Ishikawa (cell line): ENCODE results near the gene MBLAC1.

Experiments used
- CEBPB ChIP-seq: IDR thresholded peaks from 2 replicates; pipeline ENCODE4 v1.6.1; 2012
- CREB1 ChIP-seq: IDR thresholded peaks from 2 replicates; pipeline ENCODE4 v1.6.1; 2012; ENCODE audit warnings: low read depth
- EGR1 ChIP-seq: IDR thresholded peaks from 2 replicates; pipeline ENCODE4 v1.6.1; 2012
- EP300 ChIP-seq: IDR thresholded peaks from 2 replicates; pipeline ENCODE4 v1.6.1; 2012; ENCODE audit warnings: borderline replicate concordance
- FOXM1 ChIP-seq: IDR thresholded peaks from 2 replicates; pipeline ENCODE4 v1.6.1; 2012; ENCODE audit warnings: low read depth, borderline replicate concordance
- NFIC ChIP-seq: IDR thresholded peaks from 2 replicates; pipeline ENCODE4 v1.6.1; 2012
- RAD21 ChIP-seq: IDR thresholded peaks from 2 replicates; pipeline ENCODE4 v1.6.1; 2012; ENCODE audit warnings: low read depth
- TAF1 ChIP-seq: IDR thresholded peaks from 2 replicates; pipeline ENCODE4 v1.6.1; 2012; ENCODE audit warnings: low read depth, mild to moderate bottlenecking
- TCF12 ChIP-seq: IDR thresholded peaks from 2 replicates; pipeline ENCODE4 v1.6.1; 2012; ENCODE audit warnings: low read depth
- TEAD4 ChIP-seq: IDR thresholded peaks from 2 replicates; pipeline ENCODE4 v1.6.1; 2012
- YY1 ChIP-seq: IDR thresholded peaks from 2 replicates; pipeline ENCODE4 v1.6.1; 2012; ENCODE audit warnings: low read depth
- ZBTB7A ChIP-seq: IDR thresholded peaks from 2 replicates; pipeline ENCODE4 v1.6.1; 2012; ENCODE audit warnings: low read depth
- TF ChIP-seq, protein P1 (sequence below): IDR thresholded peaks from 2 replicates; pipeline ENCODE4 v1.6.1; 2012
- TF ChIP-seq, protein P2 (sequence below): IDR thresholded peaks from 2 replicates; pipeline ENCODE4 v1.6.1; 2012
- TF ChIP-seq, protein P3 (sequence below): IDR thresholded peaks from 2 replicates; pipeline ENCODE4 v1.6.1; 2012; ENCODE audit warnings: low read depth, mild to moderate bottlenecking

Gene MBLAC1

DNA sequence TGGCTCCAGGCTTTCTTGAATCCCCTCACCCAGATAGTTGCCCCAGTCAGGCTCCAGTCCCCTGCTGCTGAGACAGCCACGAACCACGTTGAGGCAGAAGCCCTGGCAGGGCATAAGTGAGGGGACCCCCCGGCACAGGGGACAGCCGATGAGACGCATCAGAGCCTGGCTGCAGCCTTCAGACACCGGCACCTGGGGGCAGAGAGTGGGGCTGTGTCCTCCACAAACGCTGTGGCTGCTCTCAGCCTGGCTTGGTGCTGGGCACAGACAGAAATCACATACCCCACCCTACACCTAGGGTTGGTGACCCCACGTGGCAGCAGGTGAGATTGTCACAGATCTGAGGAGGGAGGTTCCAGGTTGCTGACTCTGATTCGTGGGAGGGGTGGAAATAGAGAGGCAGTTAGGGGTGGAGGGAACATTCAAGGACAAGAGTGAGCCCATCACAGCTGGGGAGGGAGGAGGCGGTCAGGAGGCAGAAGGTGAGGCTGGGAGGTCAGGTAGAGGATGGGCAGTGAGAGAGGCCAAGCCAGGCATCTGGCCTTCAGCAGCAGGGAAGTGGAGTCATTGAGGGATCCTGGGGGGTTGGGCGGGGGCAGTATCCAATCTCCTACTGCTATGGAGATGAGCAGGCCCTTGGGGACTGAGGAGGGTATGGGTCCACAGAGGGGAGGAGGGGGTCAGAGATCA is 47.2 kb downstream of the MBLAC1 start:
- TF ChIP-seq, protein P1, sequence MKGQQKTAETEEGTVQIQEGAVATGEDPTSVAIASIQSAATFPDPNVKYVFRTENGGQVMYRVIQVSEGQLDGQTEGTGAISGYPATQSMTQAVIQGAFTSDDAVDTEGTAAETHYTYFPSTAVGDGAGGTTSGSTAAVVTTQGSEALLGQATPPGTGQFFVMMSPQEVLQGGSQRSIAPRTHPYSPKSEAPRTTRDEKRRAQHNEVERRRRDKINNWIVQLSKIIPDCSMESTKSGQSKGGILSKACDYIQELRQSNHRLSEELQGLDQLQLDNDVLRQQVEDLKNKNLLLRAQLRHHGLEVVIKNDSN: no peak
- TF ChIP-seq ZBTB7A (no peak), YY1 (no peak), FOXM1 (no peak), TAF1 (no peak), NFIC (no peak), RAD21 (no peak), CEBPB (no peak), TCF12 (no peak), CREB1 (no peak), EP300 (no peak), TEAD4 (no peak), EGR1 (no peak)
- TF ChIP-seq, protein P2, sequence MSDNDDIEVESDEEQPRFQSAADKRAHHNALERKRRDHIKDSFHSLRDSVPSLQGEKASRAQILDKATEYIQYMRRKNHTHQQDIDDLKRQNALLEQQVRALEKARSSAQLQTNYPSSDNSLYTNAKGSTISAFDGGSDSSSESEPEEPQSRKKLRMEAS: no peak

DNA sequence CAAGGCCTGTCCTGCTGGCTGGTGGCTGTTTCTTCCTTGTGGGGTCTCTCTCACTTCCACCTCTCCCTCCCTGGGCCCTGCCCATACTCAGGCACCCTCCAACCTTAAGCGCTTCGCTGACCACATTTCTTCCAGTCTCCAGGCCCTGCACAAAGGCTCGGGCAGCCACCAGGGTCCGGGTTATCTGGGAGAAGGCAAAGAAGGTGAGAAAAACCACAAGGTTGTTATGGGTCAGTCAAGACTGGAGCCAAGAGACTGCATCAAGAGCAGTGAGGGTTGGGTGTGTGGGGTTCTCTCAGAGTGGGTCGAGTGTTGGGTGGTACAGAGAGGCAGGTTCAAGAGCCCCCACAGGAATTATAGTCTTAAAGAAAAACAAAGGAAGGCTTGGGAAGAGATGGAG is 47.8 kb downstream of the MBLAC1 start:
- TF ChIP-seq, protein P3, sequence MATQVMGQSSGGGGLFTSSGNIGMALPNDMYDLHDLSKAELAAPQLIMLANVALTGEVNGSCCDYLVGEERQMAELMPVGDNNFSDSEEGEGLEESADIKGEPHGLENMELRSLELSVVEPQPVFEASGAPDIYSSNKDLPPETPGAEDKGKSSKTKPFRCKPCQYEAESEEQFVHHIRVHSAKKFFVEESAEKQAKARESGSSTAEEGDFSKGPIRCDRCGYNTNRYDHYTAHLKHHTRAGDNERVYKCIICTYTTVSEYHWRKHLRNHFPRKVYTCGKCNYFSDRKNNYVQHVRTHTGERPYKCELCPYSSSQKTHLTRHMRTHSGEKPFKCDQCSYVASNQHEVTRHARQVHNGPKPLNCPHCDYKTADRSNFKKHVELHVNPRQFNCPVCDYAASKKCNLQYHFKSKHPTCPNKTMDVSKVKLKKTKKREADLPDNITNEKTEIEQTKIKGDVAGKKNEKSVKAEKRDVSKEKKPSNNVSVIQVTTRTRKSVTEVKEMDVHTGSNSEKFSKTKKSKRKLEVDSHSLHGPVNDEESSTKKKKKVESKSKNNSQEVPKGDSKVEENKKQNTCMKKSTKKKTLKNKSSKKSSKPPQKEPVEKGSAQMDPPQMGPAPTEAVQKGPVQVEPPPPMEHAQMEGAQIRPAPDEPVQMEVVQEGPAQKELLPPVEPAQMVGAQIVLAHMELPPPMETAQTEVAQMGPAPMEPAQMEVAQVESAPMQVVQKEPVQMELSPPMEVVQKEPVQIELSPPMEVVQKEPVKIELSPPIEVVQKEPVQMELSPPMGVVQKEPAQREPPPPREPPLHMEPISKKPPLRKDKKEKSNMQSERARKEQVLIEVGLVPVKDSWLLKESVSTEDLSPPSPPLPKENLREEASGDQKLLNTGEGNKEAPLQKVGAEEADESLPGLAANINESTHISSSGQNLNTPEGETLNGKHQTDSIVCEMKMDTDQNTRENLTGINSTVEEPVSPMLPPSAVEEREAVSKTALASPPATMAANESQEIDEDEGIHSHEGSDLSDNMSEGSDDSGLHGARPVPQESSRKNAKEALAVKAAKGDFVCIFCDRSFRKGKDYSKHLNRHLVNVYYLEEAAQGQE: no peak
- no peak for TF ChIP-seq TAF1
- TF ChIP-seq TEAD4: no peak
- TF ChIP-seq CEBPB: no peak
- no peak for TF ChIP-seq TCF12
- no peak for TF ChIP-seq ZBTB7A
- TF ChIP-seq, protein P2: no peak
- TF ChIP-seq CREB1: no peak
- TF ChIP-seq YY1: no peak
- TF ChIP-seq RAD21: no peak
- TF ChIP-seq EGR1: no peak
- TF ChIP-seq, protein P1: no peak
- TF ChIP-seq EP300: no peak
- no peak for TF ChIP-seq FOXM1
- no peak for TF ChIP-seq NFIC

DNA sequence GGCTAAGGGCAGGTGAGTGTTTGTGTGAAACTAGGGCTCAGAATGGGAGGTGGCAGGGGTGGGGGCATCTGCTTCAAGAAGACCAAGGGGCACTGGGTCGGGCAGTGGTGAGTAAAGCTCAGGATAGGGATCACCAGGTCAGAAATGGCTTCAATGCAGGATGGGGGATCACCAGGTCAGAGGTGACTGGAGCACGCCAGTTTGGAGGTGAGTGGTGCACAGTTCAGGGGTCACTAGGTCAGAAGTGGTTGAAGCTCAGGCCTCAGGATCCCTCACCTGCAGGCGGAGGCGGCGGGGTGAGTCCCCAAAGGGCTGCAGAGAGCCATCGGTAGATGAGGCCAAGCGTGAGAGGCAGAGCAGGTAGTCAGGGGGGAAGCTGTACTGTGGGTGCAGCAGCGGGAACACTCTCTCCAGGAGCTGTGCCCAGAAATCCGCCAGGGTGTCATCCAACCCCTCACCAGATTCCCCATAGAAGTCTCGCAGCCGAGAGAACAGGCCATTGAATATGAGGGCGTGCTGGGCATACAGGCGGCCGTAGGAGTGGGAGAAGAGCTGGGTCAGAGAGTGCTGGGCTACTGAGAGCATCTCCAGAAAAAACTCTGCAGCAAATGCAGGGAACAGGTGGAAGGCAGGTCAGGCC is 48.6 kb downstream of the MBLAC1 start:
- TF ChIP-seq FOXM1: no peak
- TF ChIP-seq CREB1: no peak
- TF ChIP-seq NFIC: no peak
- no peak for TF ChIP-seq YY1
- TF ChIP-seq, protein P2: no peak
- TF ChIP-seq RAD21: no peak
- no peak for TF ChIP-seq TAF1
- TF ChIP-seq TCF12: no peak
- TF ChIP-seq, protein P3: no peak
- no peak for TF ChIP-seq ZBTB7A
- TF ChIP-seq CEBPB: no peak
- TF ChIP-seq EP300: no peak
- no peak for TF ChIP-seq TEAD4
- TF ChIP-seq, protein P1: no peak
- no peak for TF ChIP-seq EGR1

DNA sequence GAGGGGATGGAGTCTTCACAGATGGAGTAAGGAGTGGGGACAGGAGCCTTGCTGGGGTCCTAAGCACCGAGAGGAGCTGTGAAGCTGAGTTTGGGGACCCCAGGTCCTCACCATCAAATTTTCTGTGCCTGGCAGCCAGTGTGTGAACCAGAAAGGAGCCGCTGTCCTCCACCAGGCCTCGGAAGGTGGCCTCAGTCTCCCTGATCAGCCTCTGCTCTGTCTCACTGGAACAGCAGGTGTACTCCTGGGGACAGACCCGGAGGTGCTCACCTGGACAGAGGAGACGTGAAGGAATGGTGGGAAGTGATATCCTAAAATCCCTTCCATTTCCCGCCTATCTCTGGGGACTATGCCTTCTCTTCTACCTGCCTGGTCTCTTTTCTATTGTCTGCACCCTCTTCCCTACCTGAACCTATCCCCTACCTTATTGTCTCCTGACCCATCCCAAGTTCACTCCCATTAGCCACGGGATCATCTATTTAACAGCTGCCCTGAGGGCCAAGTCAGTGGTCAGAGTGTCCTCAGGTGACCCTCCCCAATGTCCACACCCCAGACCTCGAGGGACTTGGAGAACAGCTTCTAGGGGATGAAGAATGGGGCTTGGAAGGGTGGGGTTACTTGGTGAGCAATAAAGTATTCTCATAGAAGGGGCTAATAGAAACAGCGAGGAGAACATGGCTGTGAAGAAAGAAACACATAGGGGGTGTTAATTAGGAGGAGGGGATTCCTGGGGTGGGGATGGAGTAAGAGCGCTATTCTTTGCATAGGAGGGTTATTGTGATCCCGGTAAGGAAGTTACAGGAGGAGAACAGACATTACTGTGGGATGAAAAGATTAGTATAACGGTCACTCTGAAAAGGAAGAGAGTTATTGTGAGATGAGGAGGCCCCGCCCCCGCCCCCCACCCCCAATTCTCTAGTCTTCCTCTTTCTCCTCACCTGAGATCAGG is 49.6 kb downstream of the MBLAC1 start:
- TF ChIP-seq RAD21 (no peak), FOXM1 (no peak), ZBTB7A (no peak), NFIC (no peak), CEBPB (no peak), CREB1 (no peak), TCF12 (no peak), EGR1 (no peak), YY1 (no peak), TAF1 (no peak), TEAD4 (no peak), EP300 (no peak)
- TF ChIP-seq, protein P1: no peak
- TF ChIP-seq, protein P3: no peak
- TF ChIP-seq, protein P2: no peak
